ENCODE results near the gene OR1F1. TPM values are rescaled to one million over a fixed set of nuclear protein-coding genes. Genes with fewer than 3 reads are reported as not detected.

OR1F1 gene
- total and polyA plus RNA-seq, 9 of the 15 experiments (the other 6 are each of a cell fraction or from before 2014, with no cell fraction given) = 0.15 to 0.61 (median 0.35) TPM; not detected in 3

GRCh38 chr16:3234857-3235561 lies 47.0 kb downstream of the OR1F1 start, which contains the start of gene ZNF200 (continued):
- TF ChIP-seq ZNF277 (CRISPR knock-in tag; IDR thresholded peaks at IDR 0.05; ENCODE audit: borderline replicate concordance) (no peak), PYGO2 (tag; IDR thresholded peaks at IDR 0.05) (no peak), PPARD (CRISPR knock-in tag; IDR thresholded peaks at IDR 0.05) (no peak), RBBP5 (IDR thresholded peaks at IDR 0.05; ENCODE audit: borderline replicate concordance, insufficient read depth, low read length, poor library complexity, severe bottlenecking) (peak; percentile 80), FOXP4 (CRISPR knock-in tag; IDR thresholded peaks at IDR 0.05; ENCODE audit: borderline replicate concordance) (no peak), FOXA3 (CRISPR knock-in tag; conservative IDR thresholded peaks at IDR 0.05 in 1 of 2, IDR thresholded peaks at IDR 0.05 in 1 of 2) (no peak), RAD51 (IDR thresholded peaks at IDR 0.05; ENCODE audit: borderline replicate concordance, low read depth) (no peak), ATF1 (CRISPR knock-in tag; IDR thresholded peaks at IDR 0.05) (peak; percentile 75), ATF1 (tag; IDR thresholded peaks at IDR 0.05) (peak; percentile 99), SRSF3 (IDR thresholded peaks at IDR 0.05; ENCODE audit: insufficient read depth, low read length) (no peak), FOXM1 (IDR thresholded peaks at IDR 0.05; ENCODE audit: low read depth) (0 out of 2 replicates have a peak, but pooled peaks have one; percentile 18), FOXM1 (CRISPR knock-in tag; IDR thresholded peaks at IDR 0.05; ENCODE audit: low read depth) (0 out of 2 replicates have a peak, but pooled peaks have one; percentile 45), EP400 (IDR thresholded peaks at IDR 0.05) (peak; percentile 72; the same call in 1 of the 2 replicates), CBFA2T3 (IDR thresholded peaks at IDR 0.05) (no peak), TCFL5 (CRISPR knock-in tag; conservative IDR thresholded peaks at IDR 0.05) (no peak), ZKSCAN3 (CRISPR knock-in tag; IDR thresholded peaks at IDR 0.05) (no peak), MAFF (IDR thresholded peaks at IDR 0.05; ENCODE audit: low read length) (no peak), COPS2 (conservative IDR thresholded peaks at IDR 0.05) (no peak), ZNF778 (CRISPR knock-in tag; IDR thresholded peaks at IDR 0.05) (no peak), ZNF133 (CRISPR knock-in tag; IDR thresholded peaks at IDR 0.05) (no peak), RERE (CRISPR knock-in tag; IDR thresholded peaks at IDR 0.05; ENCODE audit: borderline replicate concordance) (no peak)
